BJ (cell line): ENCODE data around the gene C1QTNF8. TPM values are rescaled to one million over a fixed set of nuclear protein-coding genes. Genes with fewer than 3 reads are reported as not detected.

ENCODE experiments used
- CTCF ChIA-PET: fragments of 350-600 bp; formaldehyde crosslinking; extraction: SDS; loops from one replicate; lab custom pipeline; 2021; ENCODE audit warnings: antibody characterized with exemption, inconsistent platforms; lab: Yijun Ruan, JAX
- POLR2A ChIA-PET: fragments of 300-600 bp; sonication (Branson Sonifier 250); formaldehyde crosslinking; extraction: SDS; loops from one replicate; lab custom pipeline; 2021; ENCODE audit warnings: antibody characterized with exemption; lab: Charles Lee
- DNase-seq: peaks from one replicate; pipeline ENCODE4 v3.0.0-alpha.2; 2011; ENCODE audit warnings: low read depth
- H3K27me3 ChIP-seq: 2 replicates; pipeline ENCODE4 v1.6.0; 2011; ENCODE audit warnings: low read length; ENCODE audit not compliant: control insufficient read depth, insufficient read depth
- H3K36me3 ChIP-seq: 2 replicates; pipeline ENCODE4 v1.5.1; 2011; ENCODE audit warnings: low read length; ENCODE audit not compliant: control insufficient read depth, insufficient read depth
- H3K4me3 ChIP-seq: 2 replicates; pipeline ENCODE4 v1.5.1; 2011; ENCODE audit warnings: low read depth, mild to moderate bottlenecking, control low read depth, low read length
- polyA plus RNA-seq: library from polyadenylated mRNA; depleted of rRNA; stranded (reverse); fragments of >200 nt; gene quantifications from 2 replicates; pipeline ENCODE4 v1.2.3, GENCODE V29; 2011
- TF ChIP-seq, protein P1 (sequence below): IDR thresholded peaks from 2 replicates; pipeline ENCODE4 v1.5.1; 2011; ENCODE audit warnings: low read depth, mild to moderate bottlenecking, control low read depth, inconsistent platforms, low read length, moderate library complexity; ENCODE audit not compliant: insufficient read depth

Gene C1QTNF8
- polyA plus RNA-seq, 1 experiment = not detected

DNA sequence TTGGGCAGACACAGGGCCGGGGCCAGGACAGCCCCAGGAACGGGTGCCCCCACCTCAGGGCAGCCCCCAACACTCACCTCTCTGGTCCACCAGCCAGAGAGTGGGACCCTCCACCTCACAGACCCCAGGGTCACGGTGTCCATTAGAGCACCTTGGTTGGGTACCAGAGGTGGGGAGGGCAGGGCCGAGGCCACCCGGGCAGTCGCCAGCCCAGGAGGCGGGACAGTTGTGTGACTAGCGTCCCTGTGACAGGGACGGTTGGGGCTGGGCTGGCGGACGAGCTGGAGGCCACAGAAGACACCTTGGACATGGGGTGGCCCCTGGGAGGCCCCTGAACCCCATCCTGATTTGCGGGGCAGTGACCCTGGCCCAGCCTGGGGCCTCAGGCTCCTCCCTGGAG is 11.7 kb upstream of the C1QTNF8 start:
- CTCF ChIA-PET = interaction anchor here (0.7 to 1.4 kb wide), 3 partner anchors 11 to 81 kb away, joined by 3 read pairs; no protein-coding TSS in a partner anchor
- Histone ChIP-seq H3K4me3 (no peak overlapping the region), H3K36me3 (no peaks in the 10 kb centered on the region), H3K27me3 (peaks cover 3% of the 10 kb centered on the region)
- POLR2A ChIA-PET = no interaction called here
- TF ChIP-seq, protein P1, sequence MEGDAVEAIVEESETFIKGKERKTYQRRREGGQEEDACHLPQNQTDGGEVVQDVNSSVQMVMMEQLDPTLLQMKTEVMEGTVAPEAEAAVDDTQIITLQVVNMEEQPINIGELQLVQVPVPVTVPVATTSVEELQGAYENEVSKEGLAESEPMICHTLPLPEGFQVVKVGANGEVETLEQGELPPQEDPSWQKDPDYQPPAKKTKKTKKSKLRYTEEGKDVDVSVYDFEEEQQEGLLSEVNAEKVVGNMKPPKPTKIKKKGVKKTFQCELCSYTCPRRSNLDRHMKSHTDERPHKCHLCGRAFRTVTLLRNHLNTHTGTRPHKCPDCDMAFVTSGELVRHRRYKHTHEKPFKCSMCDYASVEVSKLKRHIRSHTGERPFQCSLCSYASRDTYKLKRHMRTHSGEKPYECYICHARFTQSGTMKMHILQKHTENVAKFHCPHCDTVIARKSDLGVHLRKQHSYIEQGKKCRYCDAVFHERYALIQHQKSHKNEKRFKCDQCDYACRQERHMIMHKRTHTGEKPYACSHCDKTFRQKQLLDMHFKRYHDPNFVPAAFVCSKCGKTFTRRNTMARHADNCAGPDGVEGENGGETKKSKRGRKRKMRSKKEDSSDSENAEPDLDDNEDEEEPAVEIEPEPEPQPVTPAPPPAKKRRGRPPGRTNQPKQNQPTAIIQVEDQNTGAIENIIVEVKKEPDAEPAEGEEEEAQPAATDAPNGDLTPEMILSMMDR = no peak
- no peak for DNase-seq

DNA sequence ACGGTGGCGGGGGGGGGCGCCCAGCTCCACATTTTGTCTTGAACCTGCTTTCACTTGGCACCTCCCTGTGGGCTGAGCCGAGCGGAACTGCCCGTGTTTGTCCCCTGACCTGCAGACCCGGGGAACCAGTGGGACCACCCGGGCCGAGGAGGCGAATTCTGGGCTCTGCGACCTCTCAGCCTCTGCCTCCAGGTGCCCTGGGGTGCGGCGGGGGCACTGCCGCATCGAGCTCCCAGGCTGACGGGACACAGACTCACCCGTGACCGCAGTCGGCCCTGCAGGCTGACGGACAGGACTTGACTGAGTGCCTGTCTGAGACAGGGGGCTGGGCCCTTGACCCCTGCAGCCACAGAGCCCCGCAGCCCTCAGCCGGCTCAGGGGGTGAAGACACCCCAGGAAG is 11.1 kb upstream of the C1QTNF8 start:
- H3K27me3 ChIP-seq = peaks cover 3% of the 10 kb centered on the region
- no peaks in the 10 kb centered on the region for H3K36me3 ChIP-seq
- DNase-seq = no peak
- TF ChIP-seq, protein P1 = no peak
- CTCF ChIA-PET = interaction anchor here (0.7 to 1.4 kb wide), 5 partner anchors 10 to 99 kb away, joined by 3 to 4 read pairs (median 3); no protein-coding TSS in a partner anchor
- POLR2A ChIA-PET = no interaction called here
- H3K4me3 ChIP-seq = no peak overlapping the region

DNA sequence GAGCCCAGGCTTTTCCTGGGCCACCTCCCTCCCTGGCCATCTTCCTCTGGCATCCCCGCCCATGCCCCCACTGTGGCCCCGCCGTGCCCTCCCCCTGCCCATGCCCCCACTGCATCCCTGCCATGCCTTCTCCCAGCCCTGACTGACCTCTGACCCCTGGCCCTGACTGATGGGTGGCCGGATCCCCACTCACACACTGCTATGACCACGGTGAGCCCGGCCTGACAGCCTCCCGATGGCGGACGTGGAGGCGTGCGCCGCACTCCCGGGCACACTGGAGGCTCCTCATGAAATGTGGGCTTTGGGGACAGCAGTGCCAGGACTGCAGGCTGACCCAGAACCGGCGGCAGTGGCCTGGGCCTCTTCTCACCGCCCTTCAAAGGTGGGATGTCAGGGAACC is 10.6 kb upstream of the C1QTNF8 start:
- no peak for DNase-seq
- CTCF ChIA-PET = interaction anchor here (0.6 to 1.3 kb wide), 6 partner anchors 18 to 100 kb away, joined by 3 to 5 read pairs (median 4); no protein-coding TSS in a partner anchor
- Histone ChIP-seq H3K36me3 (no peaks in the 10 kb centered on the region), H3K4me3 (no peak overlapping the region), H3K27me3 (peaks cover 3% of the 10 kb centered on the region)
- POLR2A ChIA-PET = no interaction called here
- TF ChIP-seq, protein P1 = no peak

DNA sequence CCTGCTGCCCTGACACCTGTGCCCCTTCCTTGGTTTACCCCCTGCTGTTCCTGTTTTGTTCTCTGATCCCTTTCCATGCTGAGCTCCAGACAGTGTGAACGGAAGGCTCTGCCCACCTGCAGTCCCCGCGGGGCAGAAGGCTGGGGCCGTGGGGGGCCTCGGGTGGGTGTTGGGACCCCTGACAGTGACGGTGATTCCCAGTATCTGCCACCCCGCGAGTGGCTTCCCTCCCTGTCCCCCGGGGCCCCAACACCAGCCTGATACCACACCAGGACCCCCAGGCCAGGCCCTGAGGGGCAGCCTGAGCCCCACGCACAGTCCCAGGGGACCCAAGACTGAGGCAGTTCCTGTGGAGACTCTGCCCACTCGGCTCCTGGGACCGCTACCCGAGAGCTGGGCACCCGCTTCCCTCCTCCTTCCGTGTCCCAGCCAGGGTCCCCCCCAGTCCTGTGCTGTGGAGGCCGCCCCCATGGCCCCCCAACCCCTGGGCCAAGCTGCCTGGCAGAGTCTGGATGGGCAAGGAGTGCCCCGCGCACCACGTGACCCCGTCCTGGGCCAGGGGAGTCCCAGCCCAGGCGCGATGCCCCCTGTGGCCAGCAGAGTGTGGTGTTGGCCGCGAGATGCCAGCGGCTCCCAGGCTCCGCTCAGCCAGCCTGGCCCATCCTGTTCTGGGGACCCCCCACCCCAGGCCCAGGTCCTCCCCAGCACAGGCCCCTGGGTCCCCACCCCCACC is 10.0 kb upstream of the C1QTNF8 start:
- Histone ChIP-seq H3K4me3 (no peak overlapping the region), H3K27me3 (peaks cover 3% of the 10 kb centered on the region), H3K36me3 (no peaks in the 10 kb centered on the region)
- DNase-seq = no peak
- ChIA-PET CTCF (interaction anchor here (0.6 to 1.3 kb wide), 8 partner anchors 9 to 385 kb away, joined by 3 to 5 read pairs (median 4); partner anchors contain the start of gene ANTKMT), POLR2A (no interaction called here)
- TF ChIP-seq, protein P1 = peak; percentile 93

DNA sequence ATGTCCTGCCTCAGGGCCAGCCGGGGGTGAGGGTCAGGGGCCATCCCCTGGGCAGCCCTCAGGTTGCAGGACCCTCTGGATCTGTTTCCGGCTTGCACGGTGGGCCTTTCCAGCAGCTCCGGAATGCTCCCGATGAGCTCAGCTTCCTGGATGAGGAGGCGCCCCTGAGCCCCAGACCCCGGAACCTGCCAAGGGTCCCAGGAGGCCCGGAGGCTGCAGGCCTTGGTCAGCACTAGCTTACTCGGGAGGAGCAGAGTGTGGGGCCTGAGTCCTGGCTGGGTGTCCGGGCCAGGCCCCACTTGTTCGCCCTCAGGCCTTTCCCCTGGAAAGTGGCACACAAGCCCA is 7.6 kb upstream of the C1QTNF8 start:
- peaks cover 1% of the 10 kb centered on the region for H3K27me3 ChIP-seq

More for the DNA sequence above, 7.6 kb upstream of the C1QTNF8 start:
- DNase-seq = no peak
- no peaks in the 10 kb centered on the region for H3K36me3 ChIP-seq
- no peak overlapping the region for H3K4me3 ChIP-seq
- CTCF ChIA-PET = interaction anchor here (1.2 to 1.4 kb wide), 3 partner anchors 9 to 391 kb away, joined by 4 to 6 read pairs (median 6); no protein-coding TSS in a partner anchor
- TF ChIP-seq, protein P1 = no peak
- POLR2A ChIA-PET = no interaction called here
